NCI-H1694 (cell line): ENCODE data around the gene DAPP1.

ENCODE experiments used
- DNase-seq: peaks from one replicate; lab custom pipeline; 2025; lab: John Stamatoyannopoulos, UW

The DAPP1 gene

GRCh38 chr4:99915449-99915848 is 98.8 kb downstream of the DAPP1 start:
- no peak for DNase-seq

DNA sequence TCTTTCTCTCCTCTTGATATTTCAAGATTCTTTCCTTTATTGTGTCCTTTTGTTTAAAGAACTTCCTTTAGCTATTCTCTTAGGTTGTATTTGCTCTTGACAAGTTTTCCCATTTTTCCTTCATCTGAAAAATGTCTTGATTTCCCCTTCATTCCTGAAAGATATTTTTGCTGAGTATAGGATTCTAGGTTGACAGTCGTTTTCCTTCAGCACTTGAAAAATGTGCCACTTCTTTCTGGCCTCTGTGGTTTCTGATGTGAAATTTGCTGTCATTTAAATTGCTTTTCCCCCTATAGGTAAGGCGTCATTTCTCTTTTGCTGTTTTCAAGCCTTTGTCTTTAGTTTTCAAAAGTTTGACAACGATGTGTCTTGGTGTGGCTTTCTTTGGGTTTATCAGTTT is 100.9 kb downstream of the DAPP1 start:
- DNase-seq = no peak

DNA sequence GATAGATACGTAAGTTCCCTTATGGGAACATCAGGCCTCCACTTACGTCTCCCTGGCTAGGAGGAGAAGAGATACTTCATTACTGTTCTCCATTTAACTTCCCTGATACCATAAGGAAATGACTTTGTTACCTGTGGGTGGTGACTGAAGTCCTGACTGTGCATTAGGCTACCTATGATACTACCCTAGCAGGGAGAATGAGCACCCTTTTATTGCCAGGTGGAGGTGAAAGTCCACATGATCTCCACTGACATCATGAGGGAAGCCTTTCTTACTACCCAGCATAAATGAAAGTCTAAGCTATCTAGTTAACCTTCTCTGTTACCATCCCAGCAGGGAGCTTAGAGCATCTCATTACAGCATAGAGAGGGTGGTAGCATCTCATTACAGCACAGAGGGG is 102.0 kb downstream of the DAPP1 start:
- DNase-seq = no peak
